Activated CD4-positive, alpha-beta T cell treated with anti-CD3 and anti-CD28 coated beads, Interleukin-2, amount 50 U/mL, for 4 hours (primary cell): ENCODE results near the gene SREBF2.
A peak's percentile ranks its signal among the peaks of the same experiment; 100 is the strongest.

Experiments used
- DNase-seq, 2 experiments: peaks; one replicate each; pipeline ENCODE4 v3.0.0-alpha.2; 2020

SREBF2 gene

DNA sequence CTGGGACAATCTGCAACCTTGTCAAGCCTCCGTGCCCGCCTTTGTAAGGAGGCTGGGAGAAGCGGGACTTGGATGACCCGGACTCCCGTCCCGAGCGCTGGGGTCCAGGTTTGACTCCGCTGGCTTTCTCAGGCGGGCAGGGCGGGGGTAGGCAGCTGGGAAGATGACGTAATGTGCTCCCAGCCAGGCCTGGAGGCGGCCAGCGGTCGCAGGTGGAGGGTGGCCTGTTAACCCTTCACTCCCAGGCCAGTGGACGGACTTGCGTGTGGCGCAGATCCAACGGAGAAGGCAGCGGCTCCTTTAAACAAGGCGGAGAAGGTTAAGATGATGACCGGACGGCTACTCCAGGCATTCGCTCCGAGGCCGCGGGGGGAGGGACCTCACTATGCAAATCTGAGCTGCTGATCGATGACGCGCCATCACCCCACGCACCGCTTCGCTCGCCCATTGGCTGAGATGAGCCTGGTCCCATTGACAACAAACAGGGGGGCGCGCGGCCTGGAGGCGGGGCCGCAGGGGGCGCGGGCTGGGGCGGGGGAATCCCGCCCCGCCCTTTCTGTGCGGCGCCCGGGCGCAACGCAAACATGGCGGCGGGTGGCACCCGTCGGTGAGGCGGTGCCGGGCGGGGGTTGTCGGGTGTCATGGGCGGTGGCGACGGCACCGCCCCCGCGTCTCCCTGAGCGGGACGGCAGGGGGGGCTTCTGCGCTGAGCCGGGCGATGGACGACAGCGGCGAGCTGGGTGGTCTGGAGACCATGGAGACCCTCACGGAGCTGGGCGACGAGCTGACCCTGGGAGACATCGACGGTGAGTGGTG, at the start of gene SREBF2:
Gene SREBF2, plus strand, starts transcription at position 553 of the 816 bp plus-strand sequence. Its CDS starts 166 bp downstream, at position 719.
- peak; percentile 98 to 99 for DNase-seq

DNA sequence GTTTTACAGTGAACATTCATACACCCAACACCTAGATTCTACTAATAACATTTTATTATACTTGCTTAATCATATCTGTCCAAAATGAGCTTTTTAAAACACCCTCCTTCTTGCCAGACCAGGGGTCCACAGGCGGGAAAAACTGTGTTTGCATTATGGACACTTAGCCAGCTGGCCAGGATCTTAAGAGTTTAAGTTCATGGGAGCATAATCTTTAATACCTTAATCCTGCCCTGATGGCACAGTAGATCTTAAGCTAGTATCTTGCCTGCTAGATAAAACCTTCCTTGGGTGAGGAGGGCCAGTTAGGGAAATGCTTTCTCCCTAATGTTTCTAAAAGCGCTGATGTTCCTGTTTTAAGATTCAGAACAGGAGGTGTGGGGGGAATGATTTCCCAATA, 45.6 kb upstream of the SREBF2 start:
- no peak for DNase-seq

DNA sequence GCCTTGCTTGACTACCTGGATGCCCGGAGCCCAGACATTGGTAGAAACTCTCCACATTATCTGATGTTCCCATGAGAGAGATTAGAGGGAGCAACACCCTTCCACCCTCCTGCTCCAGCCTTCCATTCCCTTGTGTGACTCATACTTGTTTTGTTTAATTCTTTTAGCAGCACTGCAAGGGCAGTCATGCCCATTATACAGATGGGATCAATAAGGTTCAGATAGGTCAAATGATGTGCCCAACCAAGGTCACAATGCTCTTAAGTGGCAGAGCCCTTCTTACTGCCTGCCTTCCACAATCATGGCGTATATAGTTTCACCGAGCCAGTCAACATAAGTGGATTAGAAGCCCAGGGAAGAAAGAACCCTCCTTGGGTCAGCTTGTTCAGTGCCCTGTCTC, 39.0 kb upstream of the SREBF2 start:
- DNase-seq: no peak

DNA sequence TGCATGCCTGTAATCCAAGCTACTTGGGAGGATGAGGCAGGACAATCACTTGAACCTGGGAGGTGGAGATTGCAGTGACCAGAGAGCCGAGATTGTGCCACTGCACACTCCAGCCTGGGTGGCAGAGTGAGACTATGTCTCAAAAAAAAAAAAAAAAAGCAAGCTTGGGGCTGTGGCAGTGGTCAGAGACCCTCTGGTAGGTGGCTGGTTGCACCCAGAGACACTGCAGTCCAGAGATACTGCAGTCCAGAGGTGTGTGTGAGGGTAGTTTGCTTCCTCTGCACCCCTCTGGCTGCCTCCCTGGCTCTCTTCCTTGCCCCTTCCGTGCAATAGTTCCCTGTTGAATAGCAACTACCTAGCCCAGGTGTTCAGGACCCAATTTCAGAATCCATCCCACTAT, 34.2 kb upstream of the SREBF2 start:
- no peak for DNase-seq

DNA sequence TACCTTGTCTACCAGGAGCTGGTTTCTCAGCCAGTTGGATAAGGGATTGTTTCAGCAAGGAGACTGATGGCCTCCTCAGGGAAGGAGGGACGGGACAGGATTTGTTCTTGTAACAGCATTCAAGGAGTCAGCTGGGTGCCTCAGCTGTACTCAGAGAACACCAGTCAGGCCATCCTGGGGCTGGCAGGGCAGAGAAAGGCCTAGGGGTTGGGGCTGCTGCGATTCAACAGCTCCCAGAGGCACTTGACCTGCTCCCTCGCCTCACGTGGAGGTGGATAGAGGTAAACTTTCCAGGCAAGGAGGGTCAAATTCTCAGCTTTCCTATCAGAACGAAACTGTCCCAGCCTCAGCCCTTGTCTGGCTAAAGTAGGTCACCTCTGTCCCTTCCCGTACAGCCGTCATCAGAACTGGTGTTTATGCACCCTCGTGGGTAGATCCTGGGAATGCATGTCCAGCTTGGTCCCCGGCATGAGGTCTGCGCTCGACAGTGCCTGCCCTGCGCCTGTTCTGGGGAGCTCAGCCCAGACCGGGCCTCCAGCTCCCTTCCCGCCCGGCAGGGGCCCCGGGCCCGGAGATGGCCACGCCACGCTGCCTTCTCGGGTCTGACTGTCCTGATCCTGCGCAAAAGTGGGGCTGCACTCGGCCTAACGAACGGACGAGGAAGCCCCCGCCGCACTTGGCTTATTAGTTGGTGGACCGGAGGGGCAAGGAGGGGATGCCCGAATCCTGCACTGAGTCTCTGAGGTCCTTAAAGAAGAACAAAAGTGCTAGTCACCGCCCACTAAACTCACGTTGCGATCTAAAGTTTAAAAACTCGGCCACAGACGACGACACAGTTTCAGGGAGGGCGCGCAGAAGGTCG, 33.2 kb upstream of the SREBF2 start:
- peak in 1 of 2 experiments; percentile 13 for DNase-seq

DNA sequence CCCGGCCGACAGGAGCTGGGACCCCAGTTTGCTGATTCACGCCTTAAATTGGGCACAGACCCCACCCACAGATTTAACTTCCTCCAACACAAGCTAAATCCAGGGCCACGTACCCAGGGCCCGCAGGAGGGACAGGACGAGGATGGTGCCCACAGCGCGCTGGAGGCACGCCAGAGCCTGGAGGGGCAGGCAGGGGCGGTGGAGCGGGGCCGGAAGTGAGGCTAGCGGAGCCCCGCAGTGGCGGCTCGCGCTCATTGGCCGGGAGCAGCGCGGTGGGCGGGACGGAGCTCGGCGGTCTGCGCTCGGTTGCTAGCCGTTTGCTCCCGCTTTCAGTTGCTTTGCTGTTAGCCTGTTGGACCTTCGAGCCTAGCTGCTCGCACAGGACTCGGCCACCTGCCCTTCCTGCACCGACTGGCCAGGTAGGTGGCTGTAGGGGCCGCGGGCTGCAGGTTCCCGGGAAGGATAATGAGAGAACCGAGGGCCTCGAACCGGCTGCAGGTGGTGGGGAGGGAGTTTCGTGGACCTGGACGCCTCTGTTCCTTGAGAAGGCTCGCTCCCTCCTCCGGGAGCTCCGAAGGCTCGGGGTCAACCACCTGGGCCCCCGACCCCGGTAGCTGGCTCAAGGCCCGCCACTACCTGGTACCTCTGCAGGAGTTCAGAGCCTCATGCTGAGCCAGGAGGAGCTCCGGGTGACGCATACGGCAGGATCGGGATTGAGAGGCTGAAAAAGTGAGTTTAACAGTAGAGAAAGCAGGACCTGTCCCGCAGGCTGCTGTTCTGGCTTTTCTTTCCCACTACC, 32.4 kb upstream of the SREBF2 start, which contains the start of gene CCDC134:
Gene CCDC134, plus strand, starts transcription at position 332 of the 799 bp plus-strand sequence. CDS start 8,212 bp downstream, outside the sequence.
- peak; percentile 84 for DNase-seq

DNA sequence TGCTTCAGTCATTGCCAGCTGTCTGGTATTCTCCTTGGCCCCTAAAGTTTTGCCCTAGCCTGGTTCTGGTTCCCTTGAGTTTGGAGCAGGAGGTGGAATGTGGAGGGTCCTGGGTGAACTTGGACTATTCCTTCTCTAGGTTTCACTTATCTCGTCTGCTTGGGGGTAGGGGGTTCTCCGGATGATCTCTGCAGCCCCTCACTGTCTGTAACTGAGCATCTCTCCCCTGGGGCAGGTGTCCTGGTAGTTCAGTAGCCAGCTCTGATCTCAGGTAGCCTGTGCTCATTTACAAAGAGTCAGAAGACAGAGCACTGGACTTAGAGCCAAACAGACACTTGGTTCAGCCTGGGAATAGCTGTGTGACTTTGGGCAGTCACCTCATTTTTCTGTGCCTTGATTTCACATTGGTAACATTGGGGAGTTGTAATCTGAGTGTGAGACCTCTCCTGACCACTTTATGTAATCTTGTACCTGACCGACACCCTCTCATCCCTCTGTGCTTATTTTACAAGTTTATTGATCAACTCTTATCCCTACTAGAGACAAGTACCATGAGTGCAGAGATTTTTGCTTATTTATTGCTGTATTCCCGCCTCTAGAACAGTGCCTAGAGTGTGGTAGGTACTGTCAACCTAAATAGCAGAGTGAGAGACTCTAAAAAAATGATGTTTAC, 31.6 kb upstream of the SREBF2 start:
- DNase-seq: no peak

DNA sequence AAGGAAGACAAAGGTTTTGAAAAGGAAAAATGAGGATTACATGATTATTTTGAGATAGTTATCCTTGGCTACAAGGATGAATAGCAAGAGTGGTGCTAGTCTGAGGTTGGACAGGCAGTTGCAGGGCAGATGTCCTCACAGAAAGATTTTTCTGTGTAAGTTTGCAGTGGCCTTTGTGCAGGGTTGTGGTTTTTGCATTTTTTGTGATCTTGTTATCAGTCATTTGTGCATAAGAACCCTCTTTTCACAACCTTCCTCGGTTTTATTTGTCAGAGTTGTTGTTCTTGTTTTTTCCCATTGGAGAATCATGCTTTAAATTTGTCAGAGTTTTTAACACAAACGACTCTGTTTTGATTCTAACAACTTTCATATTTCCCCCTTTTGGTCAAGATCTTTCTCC, 31.0 kb upstream of the SREBF2 start:
- DNase-seq: no peak

DNA sequence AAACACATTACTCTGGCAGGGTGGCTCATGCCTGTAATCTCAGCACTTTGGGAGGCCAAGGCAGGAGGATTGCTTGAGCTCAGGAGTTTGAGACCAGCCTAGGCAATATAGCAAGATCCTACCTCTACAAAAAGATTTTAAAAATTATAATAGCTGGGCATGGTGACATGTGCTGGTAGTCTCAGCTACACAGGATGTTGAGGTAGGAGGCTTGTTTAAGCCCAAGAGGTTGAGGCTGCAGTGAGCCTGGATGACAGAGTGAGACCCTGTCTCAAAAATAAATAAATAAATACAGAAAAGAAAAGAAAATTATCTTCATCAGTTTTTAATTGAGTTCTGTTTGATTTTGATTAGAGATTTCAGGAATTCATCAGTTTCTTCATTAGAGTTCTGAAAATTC, 27.3 kb upstream of the SREBF2 start:
- no peak for DNase-seq

DNA sequence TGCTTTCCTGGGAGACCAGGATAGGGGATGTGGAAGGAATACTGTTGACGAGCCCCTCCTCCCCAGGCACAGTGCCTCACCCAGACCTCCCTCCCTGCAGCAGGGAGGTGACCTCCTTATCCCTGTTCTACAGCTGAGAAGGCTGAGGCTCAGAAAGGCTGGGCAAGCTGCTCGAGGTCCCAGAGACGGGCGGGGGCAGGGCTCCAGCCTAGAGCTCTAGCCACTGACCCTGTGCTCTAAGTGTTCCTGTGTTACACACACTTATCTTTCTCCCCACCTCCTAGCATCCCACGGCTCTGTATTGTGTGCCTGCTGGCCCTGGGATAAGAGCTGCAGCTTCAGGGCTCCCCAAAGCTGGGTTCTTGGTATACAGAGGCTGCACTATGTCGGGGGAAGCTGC, 24.5 kb upstream of the SREBF2 start:
- no peak for DNase-seq

DNA sequence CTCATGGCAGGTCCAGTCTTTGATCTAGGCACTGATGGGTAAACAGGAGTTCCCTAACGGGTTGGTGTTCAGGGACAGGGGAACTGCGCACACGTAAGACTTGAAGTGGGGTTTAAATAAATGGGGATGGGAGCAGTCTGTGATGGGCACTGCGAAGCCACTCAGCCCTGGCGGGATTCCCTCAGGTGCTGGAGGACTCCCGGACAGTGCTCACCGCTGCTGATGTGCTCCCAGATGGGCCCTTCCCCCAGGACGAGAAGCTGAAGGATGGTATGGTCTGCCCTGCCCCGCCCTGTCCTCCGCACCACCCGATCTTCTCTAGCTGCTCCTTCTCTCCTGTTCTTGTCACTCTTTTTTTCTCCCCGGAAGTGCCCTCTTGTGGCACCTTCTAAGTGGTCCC, 22.9 kb upstream of the SREBF2 start:
- DNase-seq: no peak

DNA sequence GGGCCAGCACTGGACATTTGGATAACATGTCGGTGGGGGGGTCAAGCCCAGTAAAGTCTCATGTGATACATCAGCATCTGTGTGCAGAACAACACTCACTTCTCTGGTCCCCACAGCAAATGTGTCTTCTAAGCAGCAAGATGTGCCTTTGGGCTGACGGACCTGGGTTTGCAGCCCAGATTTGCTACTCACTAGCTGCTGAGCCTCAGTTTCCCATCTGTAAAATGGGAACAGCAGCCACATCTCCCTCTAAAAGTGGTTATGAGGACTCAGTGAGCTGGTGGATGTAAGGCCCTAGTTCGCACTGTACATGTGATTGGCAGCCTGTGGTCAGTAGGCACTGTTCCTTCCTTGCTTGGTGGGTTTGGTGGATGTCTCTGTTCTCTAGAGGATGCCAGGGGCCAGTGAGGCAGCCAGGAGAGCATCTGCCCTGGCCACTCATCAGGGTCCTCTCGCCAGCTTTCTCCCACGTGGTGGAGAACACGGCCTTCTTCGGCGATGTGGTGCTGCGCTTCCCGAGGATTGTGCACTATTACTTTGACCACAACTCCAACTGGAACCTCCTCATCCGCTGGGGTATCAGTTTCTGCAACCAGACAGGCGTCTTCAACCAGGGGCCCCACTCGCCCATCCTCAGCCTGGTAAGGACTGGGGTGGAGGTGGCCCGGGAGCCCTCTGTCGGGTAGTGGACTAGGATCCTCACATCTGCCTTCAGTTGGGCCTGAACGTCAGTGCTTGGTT, 19.9 kb upstream of the SREBF2 start:
- DNase-seq: no peak

DNA sequence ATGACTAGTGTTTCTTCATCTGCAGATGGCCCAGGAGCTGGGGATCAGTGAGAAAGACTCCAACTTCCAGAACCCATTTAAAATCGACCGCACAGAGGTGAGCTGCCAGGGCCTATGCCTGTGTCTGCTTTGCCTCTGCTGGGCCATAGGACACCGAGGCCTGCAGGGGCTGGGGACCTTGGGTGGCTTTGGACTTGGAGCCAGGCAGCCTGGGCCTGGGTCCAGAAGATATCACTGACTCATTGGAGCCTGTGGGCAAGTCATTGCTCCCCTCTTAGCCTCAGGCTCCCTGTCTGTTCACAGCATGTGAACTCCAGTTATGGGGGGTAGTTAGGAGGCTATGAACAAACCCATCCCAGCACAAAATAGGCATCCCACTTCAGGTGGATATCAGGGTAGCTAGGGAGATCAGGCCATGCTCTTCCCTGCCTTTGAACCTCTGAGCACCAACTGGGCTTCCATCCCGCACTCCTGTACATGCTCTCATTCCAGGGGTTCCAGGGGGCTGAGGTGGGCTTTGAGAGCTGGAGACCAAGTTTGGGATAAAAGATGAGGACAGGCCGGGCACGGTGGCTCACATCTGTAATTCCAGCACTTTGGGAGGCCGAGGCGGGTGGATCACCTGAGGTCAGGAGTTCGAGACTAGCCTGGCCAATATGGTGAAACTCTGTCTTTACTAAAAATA, 19.0 kb upstream of the SREBF2 start:
- DNase-seq: no peak

DNA sequence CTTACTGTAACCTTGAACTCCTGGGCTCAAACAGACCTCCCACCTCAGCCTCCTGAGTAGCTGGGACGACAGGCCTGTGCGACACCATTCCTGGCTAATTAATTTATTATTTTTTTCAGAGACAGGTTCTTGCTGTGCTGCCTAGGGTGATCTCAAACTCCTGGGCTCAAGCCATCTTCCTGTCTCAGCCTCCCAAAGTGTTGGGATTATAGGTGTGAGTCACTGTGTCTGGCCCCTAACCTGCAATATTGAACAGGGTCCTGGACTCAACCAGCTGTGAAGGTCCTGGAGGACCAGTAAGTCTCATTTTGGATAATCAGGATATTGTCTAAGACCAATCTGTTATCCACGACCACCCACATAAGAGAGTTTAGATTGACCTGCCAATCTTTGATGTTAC, 17.2 kb upstream of the SREBF2 start:
- no peak for DNase-seq

DNA sequence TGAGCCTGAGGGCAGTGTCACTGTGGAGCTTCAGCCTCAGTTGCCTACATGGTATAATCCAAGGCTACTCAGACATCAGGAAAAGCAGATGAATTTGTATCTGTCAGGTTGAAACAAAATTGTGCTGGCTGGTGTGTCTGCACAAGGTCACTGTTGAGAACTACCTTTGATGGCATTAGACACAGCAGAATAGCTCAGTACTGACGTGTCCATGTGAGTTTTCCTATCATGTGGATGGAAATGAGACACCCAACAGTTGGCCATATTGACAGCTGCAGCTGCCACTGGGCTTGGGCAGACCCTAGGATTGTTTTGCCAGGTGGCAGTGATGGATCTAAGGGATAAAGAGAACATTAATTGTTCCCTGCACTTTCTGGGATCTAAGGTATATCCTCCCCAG, 16.7 kb upstream of the SREBF2 start:
- no peak for DNase-seq

DNA sequence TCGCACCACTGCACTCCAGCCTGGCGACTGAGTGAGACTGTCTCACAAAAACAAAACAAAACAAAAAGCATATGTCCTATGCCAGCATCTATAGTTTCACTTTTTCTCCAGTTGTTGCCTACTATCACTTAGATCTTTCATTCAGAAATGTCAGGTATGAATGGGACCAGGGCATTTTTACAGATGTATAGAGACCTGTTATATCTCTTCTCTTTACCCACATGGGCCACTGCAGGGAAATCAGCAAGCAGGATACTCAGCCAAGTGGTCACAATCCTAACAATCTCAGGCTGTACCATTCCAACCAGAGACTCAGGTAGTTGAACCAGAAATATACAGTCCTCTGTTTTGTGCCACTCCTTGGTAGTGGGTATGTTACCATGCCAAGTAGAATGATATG, 16.0 kb upstream of the SREBF2 start:
- no peak for DNase-seq

DNA sequence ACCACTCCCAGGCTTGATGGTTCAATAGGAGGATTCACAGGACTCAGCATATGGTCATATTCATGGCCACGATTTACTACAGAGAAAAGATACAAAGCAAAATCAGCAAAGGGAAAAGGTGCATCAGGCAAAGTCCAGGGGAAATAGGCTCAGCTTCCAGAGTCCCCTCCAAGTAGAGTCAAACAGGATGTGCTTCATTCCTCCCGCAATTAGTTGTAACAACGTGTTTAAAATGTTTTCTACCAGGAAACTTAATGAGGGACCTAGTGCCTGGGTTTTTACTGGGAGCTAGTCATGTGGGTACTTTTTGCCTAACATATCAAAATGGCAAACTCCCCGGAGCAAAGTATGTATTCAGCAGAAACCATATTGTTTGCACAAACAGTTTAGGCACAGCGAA, 14.9 kb upstream of the SREBF2 start:
- no peak for DNase-seq

DNA sequence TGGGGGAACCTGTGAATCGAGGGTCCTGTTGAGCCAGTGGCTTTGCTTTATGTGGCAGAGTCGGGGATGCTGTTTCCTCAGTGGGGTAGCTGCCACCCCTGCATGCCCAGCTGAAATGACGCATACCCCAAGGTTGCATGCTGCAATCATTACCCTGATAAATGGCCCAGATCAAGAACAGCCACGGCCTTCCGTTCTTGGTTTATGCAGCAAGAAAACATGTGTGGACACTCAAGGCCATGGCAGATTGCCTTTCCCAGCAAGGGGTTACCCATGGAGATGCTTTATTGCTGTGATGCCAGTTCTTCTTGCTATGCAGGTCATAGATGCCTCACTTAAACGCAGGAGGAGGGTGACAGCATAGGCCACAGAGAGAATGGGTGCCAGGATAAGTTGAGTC, 14.3 kb upstream of the SREBF2 start:
- no peak for DNase-seq

DNA sequence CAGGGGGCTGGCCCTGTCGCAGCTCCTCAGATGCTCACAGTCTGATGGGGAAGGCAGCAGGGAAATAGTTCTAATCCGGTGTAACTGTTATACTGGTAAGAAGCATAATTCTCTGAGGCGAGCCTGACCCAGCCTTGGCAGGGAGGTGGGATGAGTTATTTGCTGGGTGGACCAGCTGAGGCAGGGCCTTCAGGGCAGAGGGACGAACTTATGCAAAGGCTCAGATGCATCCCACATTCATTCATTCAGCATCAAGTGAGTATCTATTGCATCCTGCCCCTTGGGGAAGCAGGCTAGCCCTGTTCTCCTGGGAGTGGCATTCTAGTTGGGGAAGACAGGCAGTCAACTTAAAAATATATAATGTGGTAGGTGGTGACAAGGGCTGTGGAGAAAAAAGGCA, 13.6 kb upstream of the SREBF2 start:
- no peak for DNase-seq

DNA sequence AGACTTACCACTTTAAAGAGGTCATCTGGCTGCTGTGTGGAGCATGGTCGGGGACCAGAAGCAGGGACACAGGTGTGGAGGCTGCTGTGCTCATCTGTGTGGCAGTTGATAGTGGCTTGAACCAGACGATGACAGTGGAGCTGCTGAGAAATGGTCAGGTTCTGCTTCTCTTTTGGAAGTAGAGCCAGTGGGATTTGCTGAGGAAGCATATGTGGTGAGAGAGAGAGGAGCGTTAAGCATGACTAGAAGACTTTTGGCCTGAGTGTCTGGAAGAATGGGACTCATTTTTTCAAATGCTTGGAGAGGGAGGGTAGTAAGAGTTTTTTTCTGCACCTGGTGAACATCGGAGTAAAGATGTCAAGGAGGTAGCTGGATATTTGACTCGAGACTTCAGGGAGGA, 12.5 kb upstream of the SREBF2 start:
- DNase-seq: no peak
